Brain microvascular endothelial cell (primary cell): ENCODE results near the gene PCDHGA1.
A peak's percentile ranks its signal among the peaks of the same experiment; 100 is the strongest.
"Not testable (repeated sequence)": the region's sequence is repeated elsewhere in the genome, so short reads cannot be mapped to it uniquely, and the experiment has no call there.

Experiments used
- DNase-seq: peaks from one replicate; pipeline ENCODE4 v3.0.0-alpha.2; 2020
- H3K27ac ChIP-seq: fragments of 250-450 bp; sonication (Bioruptor Pico); 2 replicates; pipeline ENCODE4 v1.5.1; 2020; ENCODE audit warnings: mild to moderate bottlenecking, moderate library complexity
- H3K27me3 ChIP-seq: fragments of 250-450 bp; sonication (Bioruptor Pico); replicated peaks from 2 replicates; pipeline ENCODE4 v1.5.1; 2020; ENCODE audit warnings: mild to moderate bottlenecking
- H3K36me3 ChIP-seq: fragments of 250-450 bp; sonication (Bioruptor Pico); replicated peaks from 2 replicates; pipeline ENCODE4 v1.5.1; 2020; ENCODE audit warnings: mild to moderate bottlenecking
- H3K4me3 ChIP-seq: 2 replicates; pipeline ENCODE4 v1.5.1; 2011; ENCODE audit warnings: low read depth, mild to moderate bottlenecking, control low read depth, low read length, moderate library complexity
- in situ Hi-C: cut with HindIII; loops from 2 replicates; pipeline ENCODE4 v1.10.0; 2017; ENCODE audit warnings: low sequenced_read_pairs, low pct_ligation_motif_present
- TF ChIP-seq, protein P1 (sequence below): IDR thresholded peaks from 2 replicates; pipeline ENCODE4 v1.5.1; 2011; ENCODE audit warnings: low read depth, mild to moderate bottlenecking, moderate library complexity, low read length, control low read depth, inconsistent platforms; ENCODE audit errors: missing control alignments

PCDHGA1 gene

DNA sequence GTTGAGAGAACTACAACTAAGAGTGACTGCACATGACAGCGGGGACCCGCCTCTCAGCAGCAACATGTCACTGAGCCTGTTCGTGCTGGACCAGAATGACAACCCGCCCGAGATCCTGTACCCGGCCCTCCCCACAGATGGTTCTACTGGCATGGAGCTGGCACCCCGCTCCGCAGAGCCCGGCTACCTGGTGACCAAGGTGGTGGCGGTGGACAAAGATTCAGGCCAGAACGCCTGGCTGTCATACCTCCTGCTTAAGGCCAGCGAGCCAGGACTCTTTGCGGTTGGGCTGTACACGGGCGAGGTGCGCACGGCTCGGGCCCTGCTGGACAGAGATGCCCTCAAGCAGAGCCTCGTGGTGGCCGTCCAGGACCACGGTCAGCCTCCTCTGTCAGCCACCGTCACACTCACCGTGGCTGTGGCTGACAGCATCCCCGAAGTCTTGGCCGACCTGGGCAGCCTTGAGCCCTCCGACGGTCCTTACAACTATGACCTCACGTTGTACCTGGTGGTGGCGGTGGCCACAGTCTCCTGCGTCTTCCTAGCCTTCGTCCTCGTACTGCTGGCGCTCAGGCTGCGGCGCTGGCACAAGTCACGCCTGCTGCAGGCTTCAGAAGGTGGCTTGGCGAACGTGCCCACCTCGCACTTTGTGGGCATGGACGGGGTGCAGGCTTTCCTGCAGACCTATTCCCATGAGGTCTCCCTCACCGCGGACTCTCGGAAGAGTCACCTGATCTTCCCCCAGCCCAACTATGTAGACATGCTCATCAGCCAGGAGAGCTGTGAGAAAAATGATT, 54.4 kb downstream of the PCDHGA1 start:
- no peak overlapping the region for H3K4me3 ChIP-seq
- TF ChIP-seq, protein P1, sequence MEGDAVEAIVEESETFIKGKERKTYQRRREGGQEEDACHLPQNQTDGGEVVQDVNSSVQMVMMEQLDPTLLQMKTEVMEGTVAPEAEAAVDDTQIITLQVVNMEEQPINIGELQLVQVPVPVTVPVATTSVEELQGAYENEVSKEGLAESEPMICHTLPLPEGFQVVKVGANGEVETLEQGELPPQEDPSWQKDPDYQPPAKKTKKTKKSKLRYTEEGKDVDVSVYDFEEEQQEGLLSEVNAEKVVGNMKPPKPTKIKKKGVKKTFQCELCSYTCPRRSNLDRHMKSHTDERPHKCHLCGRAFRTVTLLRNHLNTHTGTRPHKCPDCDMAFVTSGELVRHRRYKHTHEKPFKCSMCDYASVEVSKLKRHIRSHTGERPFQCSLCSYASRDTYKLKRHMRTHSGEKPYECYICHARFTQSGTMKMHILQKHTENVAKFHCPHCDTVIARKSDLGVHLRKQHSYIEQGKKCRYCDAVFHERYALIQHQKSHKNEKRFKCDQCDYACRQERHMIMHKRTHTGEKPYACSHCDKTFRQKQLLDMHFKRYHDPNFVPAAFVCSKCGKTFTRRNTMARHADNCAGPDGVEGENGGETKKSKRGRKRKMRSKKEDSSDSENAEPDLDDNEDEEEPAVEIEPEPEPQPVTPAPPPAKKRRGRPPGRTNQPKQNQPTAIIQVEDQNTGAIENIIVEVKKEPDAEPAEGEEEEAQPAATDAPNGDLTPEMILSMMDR: no peak
- no peak for DNase-seq
- H3K36me3 ChIP-seq: no peaks in the 10 kb centered on the region
- no peaks in the 10 kb centered on the region for H3K27me3 ChIP-seq
- in situ Hi-C loops: no loop called here
- H3K27ac ChIP-seq: no peak overlapping the region

DNA sequence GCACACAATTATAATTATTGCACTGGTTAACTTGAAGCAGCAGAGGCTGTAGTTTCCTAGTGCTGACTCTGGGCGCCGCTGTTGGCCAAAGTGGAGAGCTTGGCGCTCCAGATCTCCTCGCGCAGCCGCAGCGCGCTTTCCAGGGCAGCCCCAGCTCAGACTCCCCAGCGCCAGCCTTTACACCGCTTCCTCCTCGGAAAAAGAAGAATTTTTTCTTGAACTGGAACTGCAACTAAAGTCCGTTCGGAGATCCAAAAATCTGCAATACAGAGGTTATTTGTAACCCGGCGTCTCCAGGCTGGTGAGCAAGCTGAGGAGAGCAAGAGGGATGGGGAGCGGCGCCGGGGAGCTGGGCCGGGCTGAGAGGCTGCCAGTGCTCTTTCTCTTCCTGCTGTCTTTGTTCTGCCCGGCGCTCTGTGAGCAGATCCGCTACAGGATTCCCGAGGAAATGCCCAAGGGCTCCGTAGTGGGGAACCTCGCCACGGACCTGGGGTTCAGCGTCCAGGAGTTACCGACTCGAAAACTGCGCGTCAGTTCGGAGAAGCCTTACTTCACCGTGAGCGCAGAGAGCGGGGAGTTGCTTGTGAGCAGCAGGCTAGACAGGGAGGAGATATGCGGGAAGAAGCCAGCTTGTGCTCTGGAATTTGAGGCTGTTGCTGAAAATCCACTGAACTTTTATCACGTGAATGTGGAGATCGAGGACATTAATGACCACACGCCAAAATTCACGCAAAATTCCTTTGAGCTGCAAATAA, 57.4 kb downstream of the PCDHGA1 start, which contains the start of gene PCDHGB4:
Gene PCDHGB4, plus strand, starts transcription at position 142 of the 755 bp plus-strand sequence. Its CDS starts 187 bp downstream, at position 329.
- H3K27me3 ChIP-seq, H3K36me3 ChIP-seq, in situ Hi-C loops, H3K27ac ChIP-seq: not testable (repeated sequence)
- H3K4me3 ChIP-seq: peak within 1 kb of the TSS; percentile 30
- peak; percentile 40 for DNase-seq
- TF ChIP-seq, protein P1: peak; percentile 61

GRCh38 chr5:141388661-141389060, 58.3 kb downstream of the PCDHGA1 start:
- Histone ChIP-seq H3K4me3 (no peak overlapping the region), H3K27me3 (no peaks in the 10 kb centered on the region), H3K27ac (no peak overlapping the region), H3K36me3 (no peaks in the 10 kb centered on the region)
- TF ChIP-seq, protein P1: no peak
- in situ Hi-C loops: no loop called here
- DNase-seq: no peak

DNA sequence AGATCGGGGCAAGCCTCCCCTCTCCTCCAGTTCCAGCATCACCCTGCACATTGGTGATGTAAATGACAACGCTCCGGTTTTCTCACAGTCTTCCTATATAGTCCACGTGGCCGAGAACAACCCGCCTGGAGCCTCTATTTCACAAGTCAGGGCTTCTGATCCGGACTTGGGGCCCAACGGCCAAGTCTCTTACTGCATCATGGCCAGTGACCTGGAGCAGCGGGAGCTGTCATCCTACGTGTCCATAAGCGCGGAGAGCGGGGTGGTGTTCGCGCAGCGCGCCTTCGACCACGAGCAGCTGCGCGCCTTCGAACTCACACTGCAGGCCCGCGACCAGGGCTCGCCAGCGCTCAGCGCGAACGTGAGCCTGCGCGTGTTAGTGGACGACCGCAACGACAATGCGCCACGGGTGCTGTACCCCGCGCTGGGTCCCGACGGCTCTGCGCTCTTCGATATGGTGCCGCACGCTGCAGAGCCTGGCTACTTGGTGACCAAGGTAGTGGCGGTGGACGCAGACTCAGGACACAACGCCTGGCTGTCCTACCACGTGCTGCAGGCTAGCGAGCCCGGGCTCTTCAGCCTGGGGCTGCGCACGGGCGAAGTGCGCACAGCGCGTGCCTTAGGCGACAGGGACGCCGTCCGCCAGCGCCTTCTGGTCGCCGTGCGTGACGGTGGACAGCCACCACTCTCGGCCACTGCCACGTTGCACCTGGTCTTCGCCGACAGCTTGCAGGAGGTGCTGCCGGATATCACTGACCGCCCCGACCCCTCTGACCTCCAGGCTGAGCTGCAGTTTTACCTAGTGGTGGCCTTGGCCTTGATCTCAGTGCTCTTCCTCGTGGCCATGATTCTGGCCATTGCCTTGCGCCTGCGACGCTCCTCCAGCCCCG, 59.1 kb downstream of the PCDHGA1 start:
- Histone ChIP-seq H3K27ac (no peak overlapping the region), H3K4me3 (no peak overlapping the region), H3K36me3 (no peaks in the 10 kb centered on the region), H3K27me3 (no peaks in the 10 kb centered on the region)
- DNase-seq: no peak
- TF ChIP-seq, protein P1: no peak
- in situ Hi-C loops: no loop called here

DNA sequence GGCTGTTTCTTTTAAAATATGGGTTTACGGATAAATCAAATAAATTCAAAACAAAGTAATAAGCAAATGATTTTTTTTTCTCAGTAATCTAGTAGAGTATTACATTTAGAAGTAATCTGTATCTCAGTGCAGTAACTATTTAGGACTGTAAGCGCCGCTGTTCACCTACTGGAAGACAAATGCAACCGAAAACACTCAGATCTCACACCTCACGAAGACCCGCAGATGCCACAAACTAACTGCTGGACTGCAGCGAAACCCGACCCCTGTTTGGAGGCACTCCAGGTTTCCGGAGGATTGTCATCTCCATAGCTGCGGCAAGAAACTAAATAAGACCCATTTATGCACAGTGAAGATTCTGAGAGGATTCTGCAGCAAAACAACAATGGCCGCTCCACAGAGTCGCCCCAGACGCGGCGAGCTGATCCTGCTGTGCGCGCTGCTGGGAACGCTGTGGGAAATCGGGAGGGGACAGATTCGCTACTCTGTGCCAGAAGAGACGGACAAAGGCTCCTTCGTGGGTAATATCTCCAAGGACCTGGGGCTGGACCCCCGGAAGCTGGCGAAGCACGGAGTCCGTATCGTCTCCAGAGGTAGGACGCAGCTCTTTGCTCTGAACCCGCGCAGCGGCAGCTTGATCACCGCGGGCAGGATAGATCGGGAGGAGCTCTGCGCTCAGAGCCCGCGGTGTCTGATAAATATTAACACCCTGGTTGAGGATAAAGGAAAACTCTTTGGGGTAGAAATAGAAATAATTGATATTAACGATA, 62.3 kb downstream of the PCDHGA1 start, which contains the start of gene PCDHGA8:
Gene PCDHGA8, plus strand, starts transcription at position 205 of the 770 bp plus-strand sequence. Its CDS starts 181 bp downstream, at position 386.
- Histone ChIP-seq H3K27ac (no peak within 1 kb of the TSS), H3K27me3 (no peaks in the 10 kb centered on the region), H3K4me3 (no peak within 1 kb of the TSS), H3K36me3 (no peaks in the 10 kb centered on the region)
- TF ChIP-seq, protein P1: peak; percentile 21
- in situ Hi-C loops: no loop called here
- DNase-seq: no peak
